Omental fat pad (tissue), 4 donors: Measurements from ENCODE around the gene GRM8. TPM values are rescaled to one million over a fixed set of nuclear protein-coding genes. Genes with fewer than 3 reads are reported as not detected.

Source experiments
- ATAC-seq: fragments of 150-250 bp; one replicate; pipeline ENCODE4 v1.9.1; 2016; ENCODE audit warnings: mild to moderate bottlenecking, moderate library complexity; ENCODE audit not compliant: low FRiP score
- DNase-seq: peaks from one replicate; pipeline ENCODE4 v3.0.0-alpha.2; 2019; ENCODE audit warnings: low spot score
- total RNA-seq, 4 donors: library from RNA; depleted of rRNA; stranded (reverse); fragments of >200 nt; gene quantifications; one replicate each; pipeline ENCODE4 v1.1.0, GENCODE V29; 2016
- TF ChIP-seq, protein P1 (sequence below), 3 donors: fragments of 450-650 bp; IDR thresholded peaks; one replicate each; pipeline ENCODE4 v1.5.1; 2016 to 2017; ENCODE audit warnings: antibody characterized with exemption in 3 of 3, mild to moderate bottlenecking in 3 of 3, moderate library complexity in 2 of 3

GRM8 gene
- total RNA-seq, 4 donors from 2014 or later: not detected

DNA sequence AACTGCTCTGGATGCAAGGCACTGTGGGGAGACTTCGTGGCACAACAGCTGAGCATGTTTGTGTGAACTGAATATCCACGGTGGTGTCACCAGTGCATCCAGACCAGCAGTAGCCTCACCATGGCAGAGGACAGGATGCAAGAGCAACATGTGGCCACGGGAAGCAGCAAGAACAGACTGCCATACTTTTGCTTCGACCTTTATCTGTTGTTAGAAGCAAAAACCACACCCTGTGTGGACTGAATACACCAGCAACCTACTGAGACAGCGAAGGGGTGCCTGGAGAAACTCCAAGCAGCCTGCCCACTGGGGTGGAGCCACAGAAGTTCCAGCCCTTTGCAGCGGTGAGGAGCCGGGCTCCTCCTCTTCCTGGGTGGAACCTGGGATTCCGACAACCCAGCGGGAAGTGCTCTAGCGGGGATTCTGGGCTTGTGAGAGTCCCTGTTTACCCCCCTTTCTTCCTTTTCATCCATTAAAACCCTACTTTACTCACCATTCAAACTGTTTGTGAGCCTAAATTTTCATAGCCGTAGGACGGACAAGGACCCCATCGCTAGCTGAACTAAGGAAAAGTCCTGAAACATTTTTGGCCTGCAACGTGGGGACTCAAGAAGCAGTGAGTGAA is 584.9 kb downstream of the GRM8 start:
- TF ChIP-seq, protein P1, sequence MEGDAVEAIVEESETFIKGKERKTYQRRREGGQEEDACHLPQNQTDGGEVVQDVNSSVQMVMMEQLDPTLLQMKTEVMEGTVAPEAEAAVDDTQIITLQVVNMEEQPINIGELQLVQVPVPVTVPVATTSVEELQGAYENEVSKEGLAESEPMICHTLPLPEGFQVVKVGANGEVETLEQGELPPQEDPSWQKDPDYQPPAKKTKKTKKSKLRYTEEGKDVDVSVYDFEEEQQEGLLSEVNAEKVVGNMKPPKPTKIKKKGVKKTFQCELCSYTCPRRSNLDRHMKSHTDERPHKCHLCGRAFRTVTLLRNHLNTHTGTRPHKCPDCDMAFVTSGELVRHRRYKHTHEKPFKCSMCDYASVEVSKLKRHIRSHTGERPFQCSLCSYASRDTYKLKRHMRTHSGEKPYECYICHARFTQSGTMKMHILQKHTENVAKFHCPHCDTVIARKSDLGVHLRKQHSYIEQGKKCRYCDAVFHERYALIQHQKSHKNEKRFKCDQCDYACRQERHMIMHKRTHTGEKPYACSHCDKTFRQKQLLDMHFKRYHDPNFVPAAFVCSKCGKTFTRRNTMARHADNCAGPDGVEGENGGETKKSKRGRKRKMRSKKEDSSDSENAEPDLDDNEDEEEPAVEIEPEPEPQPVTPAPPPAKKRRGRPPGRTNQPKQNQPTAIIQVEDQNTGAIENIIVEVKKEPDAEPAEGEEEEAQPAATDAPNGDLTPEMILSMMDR (IDR thresholded peaks at IDR 0.05): no peak
- no peak for ATAC-seq
- no peak for DNase-seq

DNA sequence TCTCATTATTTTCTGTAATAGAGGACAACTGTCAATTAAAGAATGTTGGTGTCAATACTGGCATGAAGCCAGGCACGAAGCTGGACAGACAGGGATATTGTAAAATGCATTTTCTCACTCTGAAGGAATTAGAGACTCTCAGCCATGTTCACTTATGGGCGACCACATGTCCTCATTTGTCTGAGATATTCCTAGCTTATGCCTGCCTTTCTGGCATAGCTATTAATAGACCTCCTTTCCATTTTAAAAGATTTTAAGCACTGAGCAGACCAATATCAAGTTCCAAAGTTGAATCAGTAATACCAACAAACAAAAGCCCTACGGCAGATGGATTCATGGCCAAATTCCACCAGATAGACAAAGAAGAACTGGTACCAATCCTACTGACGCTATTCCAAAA is 589.9 kb downstream of the GRM8 start:
- no peak for DNase-seq

DNA sequence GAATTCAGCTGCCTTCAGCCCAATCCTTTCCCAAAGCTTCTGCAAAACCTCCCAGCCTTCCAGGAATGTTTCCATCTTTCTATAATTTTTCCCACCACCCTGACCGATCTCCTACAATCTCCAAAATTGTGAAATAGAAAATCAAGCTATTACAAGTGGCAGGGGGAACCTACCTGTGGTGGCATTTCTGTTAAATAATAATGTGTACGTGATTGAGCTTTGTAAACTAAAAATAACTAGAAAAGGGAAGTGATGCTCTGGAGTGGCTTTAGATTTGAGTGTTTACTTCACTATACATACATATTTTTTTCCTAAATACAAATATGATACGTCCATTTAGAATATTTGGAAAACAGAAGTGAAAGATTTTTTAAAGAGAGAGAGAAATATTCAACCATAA is 593.6 kb downstream of the GRM8 start:
- ATAC-seq (no peak), DNase-seq (no peak)
- TF ChIP-seq, protein P1 (IDR thresholded peaks at IDR 0.05): no peak

More for the DNA sequence above, 589.9 kb downstream of the GRM8 start:
- no peak for ATAC-seq
- TF ChIP-seq, protein P1 (IDR thresholded peaks at IDR 0.05): no peak

DNA sequence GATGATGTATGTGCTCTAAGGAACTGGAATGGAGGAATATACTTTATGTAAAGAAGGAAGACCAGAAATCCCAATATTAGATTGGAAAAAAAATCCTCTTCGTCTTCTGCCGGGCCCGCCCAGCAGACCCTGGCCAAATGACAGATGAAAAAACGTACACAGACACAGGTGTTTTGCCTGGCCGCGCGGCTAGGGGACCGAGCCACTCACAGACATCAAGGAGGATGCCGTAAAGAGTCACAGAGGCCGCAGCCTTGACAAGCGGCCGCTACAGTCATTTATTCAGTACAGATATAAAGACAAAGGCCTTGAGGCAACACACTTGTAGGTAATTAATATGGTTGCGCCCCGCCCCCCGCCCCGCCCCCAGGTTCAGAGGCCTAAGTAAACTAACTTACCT is 594.1 kb downstream of the GRM8 start:
- ATAC-seq: no peak
- TF ChIP-seq, protein P1 (IDR thresholded peaks at IDR 0.05): no peak
- DNase-seq: no peak

DNA sequence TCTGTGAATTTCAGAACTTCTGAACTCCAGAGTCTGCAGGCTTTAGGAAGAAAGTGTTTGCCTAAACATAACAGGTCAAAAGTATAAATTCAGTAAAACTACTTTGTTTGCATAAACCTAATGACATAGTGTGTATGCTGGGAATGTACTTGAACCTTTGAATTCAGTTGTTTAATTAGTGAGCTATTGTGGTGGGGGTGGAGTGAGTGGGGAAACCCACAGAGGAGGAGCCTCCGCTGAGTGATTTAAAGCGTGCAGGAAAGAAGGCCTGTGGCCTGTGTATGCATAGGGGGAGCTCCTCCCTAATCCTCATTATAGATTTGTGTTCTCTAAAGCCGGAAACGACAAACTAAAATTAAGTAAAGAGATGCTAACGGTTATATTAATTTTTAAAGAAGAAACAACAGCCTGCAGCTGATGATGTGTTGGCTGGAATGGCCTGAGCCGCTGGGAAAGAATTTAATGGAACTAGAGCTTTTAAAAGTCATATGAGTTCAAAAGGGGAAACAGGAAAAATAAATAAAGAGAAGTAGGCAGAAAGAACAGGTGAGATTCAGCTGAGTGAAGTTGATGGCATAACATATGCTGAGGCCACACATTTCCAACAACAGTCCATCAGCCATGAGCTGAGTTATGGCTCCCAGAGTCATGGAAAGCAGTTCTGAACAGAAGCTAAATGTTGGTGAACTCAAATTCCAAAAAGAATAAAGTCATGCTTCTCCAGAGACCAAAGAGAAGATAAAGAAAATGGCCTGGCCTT is 595.0 kb downstream of the GRM8 start:
- ATAC-seq (no peak), DNase-seq (no peak)
- TF ChIP-seq, protein P1 (IDR thresholded peaks at IDR 0.05): no peak

DNA sequence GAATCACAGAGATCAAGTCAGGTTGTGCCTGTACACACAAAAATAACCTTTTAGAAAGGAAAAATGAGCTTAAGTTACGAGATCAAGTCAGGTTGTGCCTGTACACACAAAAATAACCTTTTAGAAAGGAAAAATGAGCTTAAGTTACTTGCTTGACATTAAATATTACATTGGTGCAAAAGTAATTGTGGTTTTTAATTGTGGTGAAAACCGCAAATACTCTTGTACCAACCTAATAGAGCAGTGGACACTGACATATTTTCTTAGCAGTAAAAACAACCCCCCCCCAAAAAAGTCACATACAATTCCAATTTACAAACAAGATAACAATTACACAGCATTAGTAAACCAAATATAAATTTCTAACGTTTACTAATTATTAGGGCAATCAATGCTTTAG is 595.6 kb downstream of the GRM8 start:
- no peak for DNase-seq
- TF ChIP-seq, protein P1 (IDR thresholded peaks at IDR 0.05): no peak
- no peak for ATAC-seq

DNA sequence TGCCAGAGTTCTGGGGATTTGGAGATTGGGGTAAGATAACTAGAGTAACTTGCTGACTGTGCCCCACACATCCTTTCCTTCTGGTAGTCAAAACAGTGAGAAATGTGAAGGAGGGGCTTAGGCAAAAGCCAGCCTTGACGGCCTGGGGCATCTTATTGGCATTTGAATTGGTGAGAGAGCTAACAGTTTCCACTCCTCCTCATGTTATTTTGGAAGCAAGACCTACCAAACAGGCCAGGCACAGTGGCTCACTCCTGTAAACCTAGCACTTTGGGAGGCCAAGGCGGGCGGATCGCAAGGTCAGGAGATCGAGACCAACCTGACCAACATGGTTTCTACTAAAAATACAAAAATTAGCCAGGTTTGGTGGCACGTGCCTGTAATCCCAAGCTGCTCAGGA is 596.6 kb downstream of the GRM8 start:
- DNase-seq (no peak), ATAC-seq (no peak)
- TF ChIP-seq, protein P1 (IDR thresholded peaks at IDR 0.05): no peak
